Stomach (tissue), 4 donors: ENCODE results near the gene CARMIL1.

Source experiments
- EP300 ChIP-seq: sonication (generic); formaldehyde crosslinking; IDR thresholded peaks from one replicate; pipeline ENCODE4 v1.6.1; 2017; ENCODE audit warnings: antibody characterized with exemption
- POLR2AphosphoS5 ChIP-seq, 3 donors: sonication (generic); formaldehyde crosslinking; IDR thresholded peaks; one replicate each; pipeline ENCODE4 v1.6.1; 2016; ENCODE audit warnings: antibody characterized with exemption in 3 of 3
- TF ChIP-seq, protein P1 (sequence below), 7 experiments: fragments of 450-650 bp in 4 of 7; fragments of 200-600 bp in 3 of 7; sonication (generic) in 3 of 7; IDR thresholded peaks; one replicate each; pipeline ENCODE4 v1.5.1; 2016 to 2019; ENCODE audit warnings: antibody characterized with exemption in 7 of 7, control low read depth in 2 of 7, mild to moderate bottlenecking in 1 of 7

- TF ChIP-seq, protein P1, sequence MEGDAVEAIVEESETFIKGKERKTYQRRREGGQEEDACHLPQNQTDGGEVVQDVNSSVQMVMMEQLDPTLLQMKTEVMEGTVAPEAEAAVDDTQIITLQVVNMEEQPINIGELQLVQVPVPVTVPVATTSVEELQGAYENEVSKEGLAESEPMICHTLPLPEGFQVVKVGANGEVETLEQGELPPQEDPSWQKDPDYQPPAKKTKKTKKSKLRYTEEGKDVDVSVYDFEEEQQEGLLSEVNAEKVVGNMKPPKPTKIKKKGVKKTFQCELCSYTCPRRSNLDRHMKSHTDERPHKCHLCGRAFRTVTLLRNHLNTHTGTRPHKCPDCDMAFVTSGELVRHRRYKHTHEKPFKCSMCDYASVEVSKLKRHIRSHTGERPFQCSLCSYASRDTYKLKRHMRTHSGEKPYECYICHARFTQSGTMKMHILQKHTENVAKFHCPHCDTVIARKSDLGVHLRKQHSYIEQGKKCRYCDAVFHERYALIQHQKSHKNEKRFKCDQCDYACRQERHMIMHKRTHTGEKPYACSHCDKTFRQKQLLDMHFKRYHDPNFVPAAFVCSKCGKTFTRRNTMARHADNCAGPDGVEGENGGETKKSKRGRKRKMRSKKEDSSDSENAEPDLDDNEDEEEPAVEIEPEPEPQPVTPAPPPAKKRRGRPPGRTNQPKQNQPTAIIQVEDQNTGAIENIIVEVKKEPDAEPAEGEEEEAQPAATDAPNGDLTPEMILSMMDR (IDR thresholded peaks at IDR 0.05): no peak
- TF ChIP-seq POLR2AphosphoS5 (IDR thresholded peaks at IDR 0.05) (no peak), EP300 (no peak)
These were observed 65.7 kb downstream of the CARMIL1 start for GRCh38 chr6:25344827-25345226.
